CD4-positive, alpha-beta T cell (primary cell): ENCODE results near the gene FARP1. TPM values are rescaled to one million over a fixed set of nuclear protein-coding genes. Genes with fewer than 3 reads are reported as not detected.

Experiments used
- ATAC-seq: fragments of 200-7000 bp; cut with Tn5 transposase; one replicate; pipeline ENCODE4 v1.10.0; 2022; ENCODE audit warnings: mild to moderate bottlenecking; ENCODE audit not compliant: poor library complexity
- CTCF ChIA-PET: fragments of 350-600 bp; sonication (Branson Sonifier 250); formaldehyde crosslinking; loops from one replicate; lab custom pipeline; 2021; ENCODE audit warnings: antibody characterized with exemption, inconsistent platforms; lab: Charles Lee
- POLR2A ChIA-PET: fragments of 350-600 bp; sonication (Branson Sonifier 250); formaldehyde crosslinking; loops from one replicate; lab custom pipeline; 2021; ENCODE audit warnings: antibody characterized with exemption, inconsistent platforms; lab: Charles Lee
- DNase-seq, 14 experiments: peaks; one replicate each; pipeline ENCODE4 v3.0.0-alpha.2; 2013 to 2020; ENCODE audit warnings: mixed read lengths in 2 of 14
- H3K27ac ChIP-seq, 2 donors: one replicate each; pipeline versions ENCODE4 v1.5.1 to v1.7.0; 2013; ENCODE audit warnings: low read length in 2 of 2, low read depth in 1 of 2, mild to moderate bottlenecking in 1 of 2
- H3K27me3 ChIP-seq, 2 experiments: 1 replicate in 1 of 2; 2 replicates in 1 of 2; pipeline versions ENCODE4 v1.6.1 to v1.7.0; 2013; ENCODE audit warnings: low read length in 2 of 2, control low read depth in 1 of 2, mild to moderate bottlenecking in 1 of 2, moderate library complexity in 1 of 2; ENCODE audit not compliant: insufficient read depth in 2 of 2, control insufficient read depth in 1 of 2
- H3K36me3 ChIP-seq: one replicate; pipeline ENCODE4 v1.6.1; 2013; ENCODE audit warnings: low read length, control low read depth; ENCODE audit not compliant: insufficient read depth
- H3K4me1 ChIP-seq: one replicate; pipeline ENCODE4 v1.6.1; 2013; ENCODE audit warnings: low read length, control low read depth; ENCODE audit not compliant: insufficient read depth
- H3K4me3 ChIP-seq: one replicate; pipeline ENCODE4 v1.5.1; 2013; ENCODE audit warnings: mild to moderate bottlenecking, low read length, moderate library complexity
- H3K9me3 ChIP-seq, 2 experiments: 1 replicate in 1 of 2; 2 replicates in 1 of 2; pipeline versions ENCODE4 v1.6.1 to v1.7.0; 2013; ENCODE audit warnings: low read length in 2 of 2, mild to moderate bottlenecking in 2 of 2, control low read depth in 1 of 2, moderate library complexity in 1 of 2; ENCODE audit not compliant: control insufficient read depth in 1 of 2, insufficient read depth in 1 of 2
- H3K27ac Mint-ChIP-seq: one replicate; pipeline ENCODE4 v1.8.0; 2020; ENCODE audit warnings: mixed read lengths
- H3K27me3 Mint-ChIP-seq: one replicate; pipeline ENCODE4 v1.8.0; 2021; ENCODE audit warnings: mixed read lengths
- H3K36me3 Mint-ChIP-seq: one replicate; pipeline ENCODE4 v1.8.0; 2021; ENCODE audit warnings: low read depth, mixed read lengths
- H3K4me1 Mint-ChIP-seq: one replicate; pipeline ENCODE4 v1.8.0; 2021; ENCODE audit warnings: low read depth, mixed read lengths
- H3K4me3 Mint-ChIP-seq: one replicate; pipeline ENCODE4 v1.8.0; 2020; ENCODE audit warnings: mild to moderate bottlenecking, mixed read lengths
- H3K9me3 Mint-ChIP-seq: one replicate; pipeline ENCODE4 v1.8.0; 2020; ENCODE audit warnings: mixed read lengths
- intact Hi-C, 2 experiments: fragments of 100-400 bp; cut with DNase I in 1 of 2; cut with micrococcal nuclease in 1 of 2; formaldehyde crosslinking; loops; one replicate each; pipeline versions ENCODE4 v1.15.1 to v1.9.0; 2023 to 2025; cut with DNase I, micrococcal nuclease
- total RNA-seq, 174 experiments: library from RNA in 2 of 174; stranded (reverse) in 2 of 174; gene quantifications; one replicate each; pipeline ENCODE4 v1.2.3 and lab custom pipeline; 2021 to 2026
- TF ChIP-seq, protein P1 (sequence below): fragments of 200-600 bp; IDR thresholded peaks from one replicate; pipeline ENCODE4 v1.8.0; 2022; ENCODE audit warnings: antibody characterized with exemption, mild to moderate bottlenecking

FARP1 gene
- total RNA-seq, 2 experiments from 2014 or later, result 0.30 TPM; not detected in 1

GRCh38 chr13:98299966-98300350 lies 157.1 kb downstream of the FARP1 start:
- TF ChIP-seq, protein P1, sequence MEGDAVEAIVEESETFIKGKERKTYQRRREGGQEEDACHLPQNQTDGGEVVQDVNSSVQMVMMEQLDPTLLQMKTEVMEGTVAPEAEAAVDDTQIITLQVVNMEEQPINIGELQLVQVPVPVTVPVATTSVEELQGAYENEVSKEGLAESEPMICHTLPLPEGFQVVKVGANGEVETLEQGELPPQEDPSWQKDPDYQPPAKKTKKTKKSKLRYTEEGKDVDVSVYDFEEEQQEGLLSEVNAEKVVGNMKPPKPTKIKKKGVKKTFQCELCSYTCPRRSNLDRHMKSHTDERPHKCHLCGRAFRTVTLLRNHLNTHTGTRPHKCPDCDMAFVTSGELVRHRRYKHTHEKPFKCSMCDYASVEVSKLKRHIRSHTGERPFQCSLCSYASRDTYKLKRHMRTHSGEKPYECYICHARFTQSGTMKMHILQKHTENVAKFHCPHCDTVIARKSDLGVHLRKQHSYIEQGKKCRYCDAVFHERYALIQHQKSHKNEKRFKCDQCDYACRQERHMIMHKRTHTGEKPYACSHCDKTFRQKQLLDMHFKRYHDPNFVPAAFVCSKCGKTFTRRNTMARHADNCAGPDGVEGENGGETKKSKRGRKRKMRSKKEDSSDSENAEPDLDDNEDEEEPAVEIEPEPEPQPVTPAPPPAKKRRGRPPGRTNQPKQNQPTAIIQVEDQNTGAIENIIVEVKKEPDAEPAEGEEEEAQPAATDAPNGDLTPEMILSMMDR, result no peak
- Mint-ChIP-seq H3K27ac (no peak overlapping the region), H3K36me3 (no peaks in the 10 kb centered on the region), H3K4me1 (no peaks in the 10 kb centered on the region), H3K4me3 (no peak overlapping the region), H3K9me3 (no peaks in the 10 kb centered on the region), H3K27me3 (peaks cover 20% of the 10 kb centered on the region)
- POLR2A ChIA-PET, result no interaction called here
- intact Hi-C loops, result no loop called here
- Histone ChIP-seq H3K4me3 (no peak overlapping the region), H3K27ac (no peak overlapping the region), H3K9me3 (no peaks in the 10 kb centered on the region), H3K36me3 (no peaks in the 10 kb centered on the region), H3K4me1 (no peaks in the 10 kb centered on the region), H3K27me3 (no peaks in the 10 kb centered on the region)
- DNase-seq, result no peak
- no peak for ATAC-seq
- CTCF ChIA-PET, result no interaction called here

DNA sequence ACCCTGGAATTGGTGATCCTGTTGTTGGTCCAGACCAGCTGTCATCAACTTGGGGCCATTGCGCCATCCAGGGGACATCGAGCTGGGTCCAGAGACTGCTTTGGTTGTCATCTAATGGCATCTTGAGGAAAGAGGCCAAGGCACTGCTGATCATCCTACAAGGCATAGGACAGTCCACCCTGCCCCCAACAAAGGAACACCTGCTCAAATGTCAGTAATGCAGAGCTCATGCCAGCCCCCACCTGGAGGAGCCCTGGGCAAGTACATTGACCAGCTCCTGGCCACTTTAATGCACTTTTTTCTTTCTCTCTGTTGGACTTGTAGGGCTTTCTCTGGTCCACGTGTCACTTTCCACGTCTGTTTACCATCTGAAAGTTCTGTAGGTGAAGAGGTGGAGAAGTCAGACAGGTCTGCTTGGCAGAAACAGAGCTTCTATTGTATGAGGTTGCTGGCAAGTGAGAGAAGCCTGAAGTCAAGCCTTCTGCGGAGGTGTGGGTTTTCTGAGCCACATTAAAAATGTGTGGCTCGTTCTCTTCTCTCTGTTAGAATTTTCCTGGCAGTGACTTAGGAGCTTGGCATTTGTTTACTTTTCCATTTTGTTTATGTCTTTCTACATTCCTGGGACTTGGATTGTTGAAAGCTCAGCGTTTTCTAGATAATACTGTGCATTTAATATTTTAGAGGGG lies 158.2 kb downstream of the FARP1 start:
- Histone ChIP-seq H3K27ac (no peak overlapping the region), H3K4me3 (no peak overlapping the region), H3K4me1 (no peaks in the 10 kb centered on the region), H3K36me3 (no peaks in the 10 kb centered on the region), H3K9me3 (no peaks in the 10 kb centered on the region), H3K27me3 (no peaks in the 10 kb centered on the region)
- ChIA-PET CTCF (no interaction called here), POLR2A (no interaction called here)
- intact Hi-C loops, result no loop called here
- Mint-ChIP-seq H3K9me3 (no peaks in the 10 kb centered on the region), H3K4me1 (no peaks in the 10 kb centered on the region), H3K27ac (no peak overlapping the region), H3K4me3 (no peak overlapping the region), H3K36me3 (no peaks in the 10 kb centered on the region), H3K27me3 (peaks cover 20% of the 10 kb centered on the region)
- DNase-seq (no peak), ATAC-seq (no peak)
- TF ChIP-seq, protein P1, result no peak

- ChIA-PET CTCF (no interaction called here), POLR2A (no interaction called here)
- Histone ChIP-seq H3K4me1 (no peaks in the 10 kb centered on the region), H3K27me3 (no peaks in the 10 kb centered on the region), H3K27ac (no peak overlapping the region), H3K9me3 (no peaks in the 10 kb centered on the region), H3K4me3 (no peak overlapping the region), H3K36me3 (no peaks in the 10 kb centered on the region)
- Mint-ChIP-seq H3K36me3 (no peaks in the 10 kb centered on the region), H3K9me3 (no peaks in the 10 kb centered on the region), H3K4me1 (no peaks in the 10 kb centered on the region), H3K4me3 (no peak overlapping the region), H3K27ac (no peak overlapping the region), H3K27me3 (peaks cover 20% of the 10 kb centered on the region)
- intact Hi-C loops, result no loop called here
- DNase-seq (no peak), ATAC-seq (no peak)
- TF ChIP-seq, protein P1, result no peak
Measured at GRCh38 chr13:98301721-98302120, 158.8 kb downstream of the FARP1 start.
